ENCODE measurements around the gene PLAA.

PLAA gene

GRCh38 chr9:26973989-26974388 lies 26.9 kb upstream of the PLAA start:
- Histone ChIP-seq H3K27me3 (no peaks in the 10 kb centered on the region), H3K4me1 (ENCODE audit: control insufficient read depth in 1 of 2, insufficient read depth in 1 of 2, low read depth in 1 of 2, low read length in 1 of 2) (no peaks in the 10 kb centered on the region), H3K9me3 (no peaks in the 10 kb centered on the region), H3K4me3 (ENCODE audit: low read depth in 1 of 2, low read length in 1 of 2) (no peak overlapping the region), H3K36me3 (no peaks in the 10 kb centered on the region), H3K27ac (no peak overlapping the region)
- TF ChIP-seq CTCF (IDR thresholded peaks at IDR 0.05), result no peak

GRCh38 chr9:26971721-26972120 lies 24.7 kb upstream of the PLAA start:
- H3K27ac ChIP-seq, result no peak overlapping the region
- no peak overlapping the region for H3K4me3 ChIP-seq (ENCODE audit: low read depth in 1 of 2, low read length in 1 of 2)
- H3K9me3 ChIP-seq, result no peaks in the 10 kb centered on the region
- no peak for TF ChIP-seq CTCF (IDR thresholded peaks at IDR 0.05)
- no peaks in the 10 kb centered on the region for H3K4me1 ChIP-seq (ENCODE audit: control insufficient read depth in 1 of 2, insufficient read depth in 1 of 2, low read depth in 1 of 2, low read length in 1 of 2)
- H3K27me3 ChIP-seq, result no peaks in the 10 kb centered on the region
- H3K36me3 ChIP-seq, result no peaks in the 10 kb centered on the region

- Histone ChIP-seq H3K4me1 (ENCODE audit: control insufficient read depth in 1 of 2, insufficient read depth in 1 of 2, low read depth in 1 of 2, low read length in 1 of 2) (peaks cover 11 to 19% of the 10 kb centered on the region in 2 experiments), H3K27me3 (no peaks in the 10 kb centered on the region), H3K27ac (no peak overlapping the region), H3K36me3 (no peaks in the 10 kb centered on the region), H3K4me3 (ENCODE audit: low read depth in 1 of 2, low read length in 1 of 2) (peak overlapping the region; percentile 66 to 67), H3K9me3 (no peaks in the 10 kb centered on the region)
- no peak for TF ChIP-seq CTCF (IDR thresholded peaks at IDR 0.05)
Measured at GRCh38 chr9:26956860-26957233, 9.8 kb upstream of the PLAA start.

- Histone ChIP-seq H3K36me3 (no peaks in the 10 kb centered on the region), H3K27me3 (no peaks in the 10 kb centered on the region), H3K4me1 (ENCODE audit: control insufficient read depth in 1 of 2, insufficient read depth in 1 of 2, low read depth in 1 of 2, low read length in 1 of 2) (peaks cover 11 to 19% of the 10 kb centered on the region in 2 experiments), H3K27ac (peak within 1 kb of the TSS; percentile 58), H3K4me3 (ENCODE audit: low read depth in 1 of 2, low read length in 1 of 2) (peak within 1 kb of the TSS; percentile 66 to 67), H3K9me3 (no peaks in the 10 kb centered on the region)
- TF ChIP-seq CTCF (IDR thresholded peaks at IDR 0.05), result no peak
Measured at GRCh38 chr9:26955921-26956859, 9.1 kb upstream of the PLAA start, which contains the start of gene IFT74. TSS of gene IFT74 (plus strand) at chr9:26956412. CDS start at chr9:26961968, 5,556 bp downstream.

GRCh38 chr9:26955222-26955903 lies 8.3 kb upstream of the PLAA start:
- Histone ChIP-seq H3K4me3 (ENCODE audit: low read depth in 1 of 2, low read length in 1 of 2) (peak overlapping the region; percentile 66 to 67), H3K36me3 (no peaks in the 10 kb centered on the region), H3K4me1 (ENCODE audit: control insufficient read depth in 1 of 2, insufficient read depth in 1 of 2, low read depth in 1 of 2, low read length in 1 of 2) (peaks cover 11 to 19% of the 10 kb centered on the region in 2 experiments), H3K27me3 (no peaks in the 10 kb centered on the region), H3K9me3 (no peaks in the 10 kb centered on the region), H3K27ac (no peak overlapping the region)
- no peak for TF ChIP-seq CTCF (IDR thresholded peaks at IDR 0.05)
